ENCODE results near the gene DCHS2.

The DCHS2 gene

GRCh38 chr4:154441124-154441523 is 50.5 kb downstream of the DCHS2 start:
- DNase-seq = no peak

- DNase-seq = no peak
These were observed 52.4 kb downstream of the DCHS2 start for GRCh38 chr4:154439224-154439623.

- DNase-seq = no peak
These were observed 55.7 kb downstream of the DCHS2 start for GRCh38 chr4:154435895-154436294.

GRCh38 chr4:154433543-154433942 is 58.1 kb downstream of the DCHS2 start:
- DNase-seq = no peak

GRCh38 chr4:154429176-154429575 is 62.4 kb downstream of the DCHS2 start:
- DNase-seq = no peak

GRCh38 chr4:154427149-154427548 is 64.5 kb downstream of the DCHS2 start:
- DNase-seq = no peak

- DNase-seq = no peak
These were observed 66.1 kb downstream of the DCHS2 start for GRCh38 chr4:154425514-154425913.

- DNase-seq = no peak
These were observed 66.7 kb downstream of the DCHS2 start for GRCh38 chr4:154424810-154425484.

- no peak for DNase-seq
These were observed 69.4 kb downstream of the DCHS2 start for GRCh38 chr4:154422152-154422551.

- no peak for DNase-seq
These were observed 70.0 kb downstream of the DCHS2 start for GRCh38 chr4:154421618-154422017.

- DNase-seq = no peak
These were observed 74.3 kb downstream of the DCHS2 start for GRCh38 chr4:154417373-154417673.

- DNase-seq = no peak
These were observed 75.4 kb downstream of the DCHS2 start for GRCh38 chr4:154416190-154416547.

GRCh38 chr4:154415313-154415712 is 76.3 kb downstream of the DCHS2 start:
- DNase-seq = no peak

- DNase-seq = no peak
These were observed 76.8 kb downstream of the DCHS2 start for GRCh38 chr4:154414796-154415195.

GRCh38 chr4:154414371-154414770 is 77.2 kb downstream of the DCHS2 start:
- no peak for DNase-seq

GRCh38 chr4:154407443-154407842 is 84.2 kb downstream of the DCHS2 start:
- no peak for DNase-seq

GRCh38 chr4:154406018-154406795 is 85.4 kb downstream of the DCHS2 start:
- no peak for DNase-seq

- no peak for DNase-seq
These were observed 92.2 kb downstream of the DCHS2 start for GRCh38 chr4:154399259-154399974.

GRCh38 chr4:154390324-154390723 is 101.3 kb downstream of the DCHS2 start:
- no peak for DNase-seq

- DNase-seq = no peak
These were observed 102.5 kb downstream of the DCHS2 start for GRCh38 chr4:154389148-154389547.

- DNase-seq = no peak
These were observed 107.6 kb downstream of the DCHS2 start for GRCh38 chr4:154384012-154384411.

- DNase-seq = no peak
These were observed 115.1 kb downstream of the DCHS2 start for GRCh38 chr4:154376486-154376885.

GRCh38 chr4:154368060-154368459 is 123.5 kb downstream of the DCHS2 start:
- DNase-seq = no peak

GRCh38 chr4:154367659-154368058 is 123.9 kb downstream of the DCHS2 start:
- no peak for DNase-seq

Measured in CD4-positive, alpha-beta T cell treated with Interleukin-12 subunit alpha and Interleukin-12 subunit beta, for 1 hour (primary cell).